OCI-LY1 (cell line): ENCODE results near the gene MVP.

Experiments
- CTCF ChIP-seq: fragments of 200-600 bp; sonication (generic), shearing (Covaris generic); IDR thresholded peaks from 2 replicates; pipeline ENCODE4 v1.5.1; 2017; ENCODE audit warnings: mild to moderate bottlenecking, antibody characterized with exemption, low read length, moderate library complexity, mixed read lengths
- EZH2 ChIP-seq: fragments of 200-600 bp; sonication (generic), shearing (Covaris generic); IDR thresholded peaks from 2 replicates; pipeline ENCODE4 v1.8.0; 2017; ENCODE audit warnings: borderline replicate concordance, mixed run types, mild to moderate bottlenecking, antibody characterized with exemption, low read length, moderate library complexity, mixed read lengths

GRCh38 chr16:29821643-29822115, 1.4 kb downstream of the MVP start:
- TF ChIP-seq CTCF = no peak
- TF ChIP-seq EZH2 = no peak
